ENCODE data around the gene RHOBTB3. TPM values are rescaled to one million over a fixed set of nuclear protein-coding genes. Genes with fewer than 3 reads are reported as not detected.

The RHOBTB3 gene
- total and polyA plus RNA-seq, 2 donors: 24.0 to 282 TPM

- Histone ChIP-seq H3K4me1 (ENCODE audit: insufficient read depth) (no peaks in the 10 kb centered on the region), H3K4me3 (ENCODE audit: low read depth, low read length) (no peak overlapping the region), H3K36me3 (ENCODE audit: insufficient read depth) (peaks cover 3% of the 10 kb centered on the region), H3K27ac (ENCODE audit: low read depth) (no peak overlapping the region)
- 43% methylated on average over 2 of the region's 2 CpGs for WGBS
- no peak for DNase-seq (ENCODE audit: extremely low spot score)
Observed at GRCh38 chr5:95748133-95748532, 17.0 kb downstream of the RHOBTB3 start.

- no peak overlapping the region for H3K4me3 ChIP-seq (ENCODE audit: low read depth, low read length)
- no peak overlapping the region for H3K27ac ChIP-seq (ENCODE audit: low read depth)
- H3K4me1 ChIP-seq (ENCODE audit: insufficient read depth): no peaks in the 10 kb centered on the region
- H3K36me3 ChIP-seq (ENCODE audit: insufficient read depth): peaks cover 2% of the 10 kb centered on the region
- DNase-seq (ENCODE audit: extremely low spot score): no peak
- 47% methylated on average over 2 of the region's 2 CpGs for WGBS
Observed at GRCh38 chr5:95754545-95754944, 23.4 kb downstream of the RHOBTB3 start.

GRCh38 chr5:95759005-95759404 is 27.9 kb downstream of the RHOBTB3 start:
- 87% methylated on average over 10 of the region's 10 CpGs for WGBS
- Histone ChIP-seq H3K4me3 (ENCODE audit: low read depth, low read length) (no peak overlapping the region), H3K4me1 (ENCODE audit: insufficient read depth) (no peaks in the 10 kb centered on the region), H3K27ac (ENCODE audit: low read depth) (no peak overlapping the region), H3K36me3 (ENCODE audit: insufficient read depth) (no peaks in the 10 kb centered on the region)
- DNase-seq (ENCODE audit: extremely low spot score): no peak

GRCh38 chr5:95759634-95760033 is 28.5 kb downstream of the RHOBTB3 start:
- H3K36me3 ChIP-seq (ENCODE audit: insufficient read depth): no peaks in the 10 kb centered on the region
- no peak overlapping the region for H3K27ac ChIP-seq (ENCODE audit: low read depth)
- WGBS: 32% methylated on average over 2 of the region's 2 CpGs

GRCh38 chr5:95760273-95761191 is 29.4 kb downstream of the RHOBTB3 start:
- no peak overlapping the region for H3K27ac ChIP-seq (ENCODE audit: low read depth)
- no peaks in the 10 kb centered on the region for H3K4me1 ChIP-seq (ENCODE audit: insufficient read depth)
- no peak overlapping the region for H3K4me3 ChIP-seq (ENCODE audit: low read depth, low read length)
- H3K36me3 ChIP-seq (ENCODE audit: insufficient read depth): no peaks in the 10 kb centered on the region
- 47% methylated on average over 3 of the region's 3 CpGs for WGBS
- DNase-seq (ENCODE audit: extremely low spot score): no peak

More at GRCh38 chr5:95759634-95760033, 28.5 kb downstream of the RHOBTB3 start:
- no peak for DNase-seq (ENCODE audit: extremely low spot score)
- H3K4me1 ChIP-seq (ENCODE audit: insufficient read depth): no peaks in the 10 kb centered on the region
- no peak overlapping the region for H3K4me3 ChIP-seq (ENCODE audit: low read depth, low read length)

- Histone ChIP-seq H3K27ac (ENCODE audit: low read depth) (no peak overlapping the region), H3K36me3 (ENCODE audit: insufficient read depth) (no peaks in the 10 kb centered on the region), H3K4me3 (ENCODE audit: low read depth, low read length) (no peak overlapping the region), H3K4me1 (ENCODE audit: insufficient read depth) (no peaks in the 10 kb centered on the region)
- DNase-seq (ENCODE audit: extremely low spot score): no peak
- WGBS: 59% methylated on average over 1 of the region's 1 CpG
Observed at GRCh38 chr5:95761771-95762651, 30.9 kb downstream of the RHOBTB3 start.

- H3K4me3 ChIP-seq (ENCODE audit: low read depth, low read length): no peak overlapping the region
- H3K4me1 ChIP-seq (ENCODE audit: insufficient read depth): no peaks in the 10 kb centered on the region
- no peaks in the 10 kb centered on the region for H3K36me3 ChIP-seq (ENCODE audit: insufficient read depth)
- WGBS: 76% methylated on average over 5 of the region's 5 CpGs
- H3K27ac ChIP-seq (ENCODE audit: low read depth): no peak overlapping the region
- DNase-seq (ENCODE audit: extremely low spot score): no peak
Observed at GRCh38 chr5:95762652-95763041, 31.5 kb downstream of the RHOBTB3 start.

- Histone ChIP-seq H3K36me3 (ENCODE audit: insufficient read depth) (no peaks in the 10 kb centered on the region), H3K4me1 (ENCODE audit: insufficient read depth) (no peaks in the 10 kb centered on the region), H3K27ac (ENCODE audit: low read depth) (no peak overlapping the region), H3K4me3 (ENCODE audit: low read depth, low read length) (no peak overlapping the region)
- WGBS: 92% methylated on average over 6 of the region's 6 CpGs
- DNase-seq (ENCODE audit: extremely low spot score): no peak
Observed at GRCh38 chr5:95763941-95764340, 32.8 kb downstream of the RHOBTB3 start.

- WGBS: 93% methylated on average over 9 of the region's 9 CpGs
- Histone ChIP-seq H3K27ac (ENCODE audit: low read depth) (no peak overlapping the region), H3K36me3 (ENCODE audit: insufficient read depth) (no peaks in the 10 kb centered on the region), H3K4me3 (ENCODE audit: low read depth, low read length) (no peak overlapping the region), H3K4me1 (ENCODE audit: insufficient read depth) (no peaks in the 10 kb centered on the region)
- DNase-seq (ENCODE audit: extremely low spot score): no peak
Observed at GRCh38 chr5:95768731-95769130, 37.6 kb downstream of the RHOBTB3 start.

GRCh38 chr5:95770830-95771708 is 39.9 kb downstream of the RHOBTB3 start:
- Histone ChIP-seq H3K27ac (ENCODE audit: low read depth) (no peak overlapping the region), H3K4me3 (ENCODE audit: low read depth, low read length) (no peak overlapping the region), H3K4me1 (ENCODE audit: insufficient read depth) (no peaks in the 10 kb centered on the region), H3K36me3 (ENCODE audit: insufficient read depth) (no peaks in the 10 kb centered on the region)
- DNase-seq (ENCODE audit: extremely low spot score): peak; percentile 48
- WGBS: 63% methylated on average over 8 of the region's 8 CpGs

- no peaks in the 10 kb centered on the region for H3K4me1 ChIP-seq (ENCODE audit: insufficient read depth)
- 89% methylated on average over 2 of the region's 2 CpGs for WGBS
- H3K4me3 ChIP-seq (ENCODE audit: low read depth, low read length): no peak overlapping the region
- H3K36me3 ChIP-seq (ENCODE audit: insufficient read depth): no peaks in the 10 kb centered on the region
- no peak for DNase-seq (ENCODE audit: extremely low spot score)
- no peak overlapping the region for H3K27ac ChIP-seq (ENCODE audit: low read depth)
Observed at GRCh38 chr5:95771892-95772291, 40.8 kb downstream of the RHOBTB3 start.

GRCh38 chr5:95773335-95774059 is 42.4 kb downstream of the RHOBTB3 start:
- no peak for DNase-seq (ENCODE audit: extremely low spot score)
- Histone ChIP-seq H3K4me3 (ENCODE audit: low read depth, low read length) (no peak overlapping the region), H3K36me3 (ENCODE audit: insufficient read depth) (no peaks in the 10 kb centered on the region), H3K27ac (ENCODE audit: low read depth) (no peak overlapping the region), H3K4me1 (ENCODE audit: insufficient read depth) (no peaks in the 10 kb centered on the region)
- WGBS: 81% methylated on average over 3 of the region's 3 CpGs
